ENCODE data around the gene LDLRAD2.
"Not testable (repeated sequence)": the region's sequence is repeated elsewhere in the genome, so short reads cannot be mapped to it uniquely, and the experiment has no call there.

DNA sequence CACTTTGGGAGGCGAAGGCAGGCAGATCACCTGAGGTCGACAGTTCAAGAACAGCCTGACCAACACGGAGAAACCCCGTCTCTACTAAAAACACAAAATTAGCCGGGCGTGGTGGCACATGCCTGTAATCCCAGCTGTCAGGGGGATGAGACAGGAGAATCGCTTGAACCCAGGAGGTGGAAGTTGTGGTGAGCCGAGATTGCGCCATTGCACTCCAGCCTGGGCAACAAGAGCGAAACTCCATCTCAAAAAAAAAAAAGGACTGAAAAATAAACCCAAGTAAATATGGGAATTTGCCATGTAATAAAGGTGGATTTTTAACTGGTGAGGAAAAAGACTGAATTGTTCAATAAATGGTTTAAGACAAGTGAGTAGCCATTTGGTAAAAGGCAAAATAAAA lies 40.4 kb upstream of the LDLRAD2 start:
- TF ChIP-seq, protein P1, sequence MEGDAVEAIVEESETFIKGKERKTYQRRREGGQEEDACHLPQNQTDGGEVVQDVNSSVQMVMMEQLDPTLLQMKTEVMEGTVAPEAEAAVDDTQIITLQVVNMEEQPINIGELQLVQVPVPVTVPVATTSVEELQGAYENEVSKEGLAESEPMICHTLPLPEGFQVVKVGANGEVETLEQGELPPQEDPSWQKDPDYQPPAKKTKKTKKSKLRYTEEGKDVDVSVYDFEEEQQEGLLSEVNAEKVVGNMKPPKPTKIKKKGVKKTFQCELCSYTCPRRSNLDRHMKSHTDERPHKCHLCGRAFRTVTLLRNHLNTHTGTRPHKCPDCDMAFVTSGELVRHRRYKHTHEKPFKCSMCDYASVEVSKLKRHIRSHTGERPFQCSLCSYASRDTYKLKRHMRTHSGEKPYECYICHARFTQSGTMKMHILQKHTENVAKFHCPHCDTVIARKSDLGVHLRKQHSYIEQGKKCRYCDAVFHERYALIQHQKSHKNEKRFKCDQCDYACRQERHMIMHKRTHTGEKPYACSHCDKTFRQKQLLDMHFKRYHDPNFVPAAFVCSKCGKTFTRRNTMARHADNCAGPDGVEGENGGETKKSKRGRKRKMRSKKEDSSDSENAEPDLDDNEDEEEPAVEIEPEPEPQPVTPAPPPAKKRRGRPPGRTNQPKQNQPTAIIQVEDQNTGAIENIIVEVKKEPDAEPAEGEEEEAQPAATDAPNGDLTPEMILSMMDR (IDR thresholded peaks at IDR 0.05) = not testable (repeated sequence)
- not testable (repeated sequence) for TF ChIP-seq POLR2A (IDR thresholded peaks at IDR 0.05)
